Measurements from ENCODE around the gene HES2.
"Not testable (repeated sequence)": the region's sequence is repeated elsewhere in the genome, so short reads cannot be mapped to it uniquely, and the experiment has no call there.

HES2 gene

DNA sequence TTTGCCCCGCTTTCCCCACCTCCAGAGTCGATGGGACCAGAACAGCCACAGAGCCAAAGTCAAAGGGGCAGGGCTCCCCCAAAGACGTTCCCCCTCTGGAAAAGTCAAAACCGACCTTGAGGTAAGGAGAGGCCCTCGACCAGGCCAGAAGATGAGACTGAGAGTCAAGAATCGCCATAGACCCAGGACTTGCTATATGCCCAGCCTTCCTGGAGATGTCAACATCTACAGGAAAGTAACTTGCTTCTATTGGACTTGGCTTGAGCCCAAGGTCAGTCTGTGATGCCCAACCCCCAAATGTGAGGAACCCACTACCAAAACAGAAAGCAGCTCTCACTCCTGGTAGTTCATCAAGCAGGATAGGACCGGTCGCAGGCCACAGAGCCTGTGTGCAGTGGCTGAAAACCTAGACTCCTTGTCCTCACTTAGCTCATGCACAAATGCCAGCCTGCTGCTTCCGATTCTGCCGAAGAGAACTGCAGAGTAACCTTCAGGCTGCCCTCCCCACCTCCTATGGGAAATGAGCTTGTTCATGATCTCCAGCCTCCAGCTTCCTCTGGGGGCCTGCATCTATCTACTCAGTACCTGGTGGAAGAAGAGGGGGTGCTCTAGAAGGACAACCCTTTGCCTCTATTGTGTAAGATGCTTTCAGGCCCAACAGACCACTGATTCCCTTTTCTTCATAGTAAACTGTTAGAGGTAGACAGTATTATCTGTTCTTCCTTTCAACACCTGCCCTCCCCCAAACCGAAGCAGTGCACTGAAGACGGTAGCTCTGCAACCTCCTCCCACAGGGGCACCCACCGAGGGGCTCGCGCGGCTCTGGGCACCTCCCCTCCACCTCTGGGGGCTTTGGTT lies 27.5 kb downstream of the HES2 start:
- DNase-seq (ENCODE audit: low read depth, low spot score): no peak

DNA sequence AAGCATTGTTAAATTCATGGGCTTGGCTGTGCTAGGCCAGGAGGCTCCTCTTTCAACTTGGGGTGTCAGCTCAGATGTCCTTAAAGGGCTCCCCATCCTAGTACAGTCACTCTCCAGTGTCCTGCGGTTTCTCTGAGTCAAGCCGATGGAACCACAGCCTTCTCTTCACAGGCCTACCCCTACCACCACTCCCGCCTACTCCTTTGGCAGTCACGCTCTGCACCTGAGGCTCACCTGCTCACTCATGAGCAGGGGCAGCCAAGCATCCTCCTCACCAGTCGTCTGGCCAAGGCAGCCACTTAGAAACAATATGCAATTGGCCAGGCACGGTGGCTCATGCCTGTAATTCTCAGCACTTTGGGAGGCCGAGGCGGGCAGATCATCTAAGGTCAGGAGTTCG lies 29.7 kb downstream of the HES2 start:
- DNase-seq (ENCODE audit: low read depth, low spot score): no peak

DNA sequence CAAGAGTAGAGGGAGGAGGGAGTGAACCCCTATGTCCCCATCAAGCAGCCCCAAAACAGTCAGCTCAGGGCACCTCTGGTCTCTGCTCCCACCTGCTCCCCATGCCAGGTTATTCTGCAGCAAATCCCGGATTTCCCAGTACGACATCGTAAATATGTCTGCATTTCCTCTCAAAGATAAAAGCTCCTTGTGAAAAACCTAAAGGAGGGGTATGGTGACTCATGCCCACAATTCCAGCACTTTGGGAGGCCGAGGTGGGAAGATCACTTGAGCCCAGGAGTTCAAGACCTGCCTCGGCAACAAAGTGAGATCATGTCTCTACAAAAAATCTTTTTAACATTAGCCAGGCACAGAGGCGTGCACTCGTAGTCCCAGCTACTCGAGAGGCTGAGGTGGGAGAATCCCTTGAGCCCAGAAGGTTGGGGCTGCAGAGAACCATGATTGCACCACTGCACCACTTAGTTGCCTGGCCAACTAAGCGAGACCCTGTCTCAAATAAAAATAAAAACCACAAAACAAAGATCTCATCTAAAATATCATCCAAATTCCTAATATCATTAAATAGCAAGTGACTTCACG lies 33.3 kb downstream of the HES2 start:
- no peak for DNase-seq (ENCODE audit: low read depth, low spot score)

DNA sequence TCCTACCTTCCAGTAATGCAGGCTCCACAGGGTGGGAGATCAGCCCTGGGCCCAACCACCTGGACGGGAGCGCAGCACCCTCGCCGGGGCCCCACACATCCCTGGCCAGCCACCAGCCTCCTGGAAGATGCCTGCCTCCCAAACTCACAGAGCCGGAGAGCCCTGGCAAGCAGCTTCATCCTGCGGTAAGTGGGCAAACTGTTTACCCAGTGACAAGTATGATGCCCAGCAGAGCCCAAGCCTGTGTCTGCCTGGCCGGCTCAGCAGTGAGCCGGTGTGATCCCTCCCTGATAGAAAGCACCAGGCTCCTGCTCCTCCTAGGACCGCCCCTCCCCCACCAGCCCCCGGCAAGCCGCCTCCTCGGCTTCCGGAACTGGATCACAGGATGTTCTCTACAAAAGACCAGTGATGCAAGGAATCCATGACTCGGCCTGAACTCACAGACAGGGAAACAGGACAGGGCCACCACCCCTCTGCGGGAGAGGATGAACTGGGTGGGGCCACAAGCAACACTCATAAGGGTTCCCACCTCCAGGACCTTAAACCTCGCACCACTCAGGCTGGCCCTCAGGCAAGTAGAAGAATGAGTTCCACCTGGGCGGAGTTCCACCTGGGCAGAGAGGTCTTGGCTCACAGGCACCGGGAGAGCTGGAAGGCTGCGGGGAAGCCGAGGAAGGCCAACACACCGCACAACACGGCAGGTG lies 34.1 kb downstream of the HES2 start:
- DNase-seq (ENCODE audit: low read depth, low spot score): no peak

DNA sequence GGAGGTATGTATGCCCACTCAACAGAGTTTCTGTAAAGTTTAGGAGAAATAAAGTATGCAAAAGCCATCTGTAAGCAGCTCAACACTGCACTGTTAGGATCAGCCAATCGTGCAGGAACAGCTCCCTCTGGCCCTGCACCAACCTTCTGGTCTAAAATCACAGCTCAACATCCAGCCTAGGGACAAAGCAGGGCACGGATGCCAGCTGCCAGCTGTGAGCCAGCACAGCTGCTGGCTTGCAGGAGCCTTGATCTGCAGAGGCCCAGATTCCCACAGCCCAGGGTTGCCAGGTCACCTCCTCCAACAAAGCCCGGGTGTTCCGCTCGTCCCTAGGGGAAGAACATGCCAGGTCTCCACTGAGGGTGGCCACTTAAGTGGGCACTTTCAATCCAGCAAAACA lies 34.8 kb downstream of the HES2 start:
- DNase-seq (ENCODE audit: low read depth, low spot score): no peak

DNA sequence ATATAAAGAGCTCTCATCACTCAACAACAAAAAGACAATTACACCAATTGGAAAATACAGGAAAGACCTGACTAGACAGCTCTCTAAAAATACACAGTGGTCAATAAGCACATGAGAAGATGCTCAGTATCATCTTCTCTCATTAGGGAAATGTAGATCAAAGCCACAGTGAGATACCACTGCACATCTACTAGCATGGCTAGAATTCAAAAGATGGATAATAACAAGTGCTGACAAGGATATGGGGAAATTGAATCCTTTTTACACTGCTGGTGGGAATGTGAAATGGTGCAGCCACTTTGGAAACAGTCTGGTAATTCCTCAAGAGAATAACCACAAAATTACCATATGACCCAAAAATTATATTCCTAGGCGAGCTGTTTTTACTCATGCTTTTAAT lies 35.6 kb downstream of the HES2 start:
- no peak for DNase-seq (ENCODE audit: low read depth, low spot score)

DNA sequence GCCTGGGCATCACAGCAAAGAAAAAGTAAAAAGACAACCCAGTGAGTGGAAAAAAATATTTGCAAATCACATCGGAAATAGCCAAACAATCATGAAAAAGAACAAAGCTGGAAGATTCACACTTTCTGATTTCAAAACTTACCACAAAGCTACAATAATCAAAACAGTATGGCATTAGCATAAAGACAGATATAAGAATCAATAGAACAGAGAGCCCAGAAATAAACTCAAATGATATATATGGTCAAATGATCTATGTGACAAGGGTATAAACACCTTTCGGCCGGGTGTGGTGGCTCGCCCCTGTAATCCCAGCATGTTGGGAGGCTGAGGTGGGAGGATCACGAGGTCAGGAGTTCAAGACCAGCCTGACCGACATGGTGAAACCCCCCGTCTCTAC lies 39.7 kb downstream of the HES2 start:
- no peak for DNase-seq (ENCODE audit: low read depth, low spot score)

DNA sequence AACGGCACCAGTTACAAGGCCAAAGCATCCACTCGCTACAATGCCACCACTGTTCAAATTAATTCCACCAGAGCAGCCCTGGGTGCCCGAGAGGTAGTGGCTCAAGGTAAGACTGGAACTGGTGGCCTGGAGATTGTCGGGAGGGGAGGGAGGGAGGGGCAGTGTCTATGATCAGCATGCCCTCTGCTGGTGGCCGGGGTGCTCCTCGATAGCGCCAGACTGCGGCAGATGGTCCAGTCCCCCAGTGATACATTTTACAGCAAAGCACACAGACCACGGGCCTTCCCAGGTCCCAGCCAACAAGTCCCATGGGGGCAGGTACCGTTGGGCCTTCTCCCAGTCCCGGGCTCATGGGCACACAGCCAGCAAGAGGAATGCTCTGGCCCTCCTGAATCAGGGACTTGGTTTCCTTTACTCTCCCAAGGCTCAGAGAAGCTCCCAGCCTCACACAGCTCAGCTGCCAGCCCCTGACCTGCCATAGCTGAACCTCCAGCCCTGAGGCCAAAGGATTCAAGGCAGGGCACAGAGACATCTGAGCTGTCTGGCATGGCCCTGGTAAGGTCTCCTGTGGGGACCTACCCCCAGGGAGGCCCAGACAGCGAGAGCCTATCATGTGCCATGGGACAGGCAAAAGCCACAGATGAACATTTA lies 41.5 kb downstream of the HES2 start:
- DNase-seq (ENCODE audit: low read depth, low spot score): no peak

DNA sequence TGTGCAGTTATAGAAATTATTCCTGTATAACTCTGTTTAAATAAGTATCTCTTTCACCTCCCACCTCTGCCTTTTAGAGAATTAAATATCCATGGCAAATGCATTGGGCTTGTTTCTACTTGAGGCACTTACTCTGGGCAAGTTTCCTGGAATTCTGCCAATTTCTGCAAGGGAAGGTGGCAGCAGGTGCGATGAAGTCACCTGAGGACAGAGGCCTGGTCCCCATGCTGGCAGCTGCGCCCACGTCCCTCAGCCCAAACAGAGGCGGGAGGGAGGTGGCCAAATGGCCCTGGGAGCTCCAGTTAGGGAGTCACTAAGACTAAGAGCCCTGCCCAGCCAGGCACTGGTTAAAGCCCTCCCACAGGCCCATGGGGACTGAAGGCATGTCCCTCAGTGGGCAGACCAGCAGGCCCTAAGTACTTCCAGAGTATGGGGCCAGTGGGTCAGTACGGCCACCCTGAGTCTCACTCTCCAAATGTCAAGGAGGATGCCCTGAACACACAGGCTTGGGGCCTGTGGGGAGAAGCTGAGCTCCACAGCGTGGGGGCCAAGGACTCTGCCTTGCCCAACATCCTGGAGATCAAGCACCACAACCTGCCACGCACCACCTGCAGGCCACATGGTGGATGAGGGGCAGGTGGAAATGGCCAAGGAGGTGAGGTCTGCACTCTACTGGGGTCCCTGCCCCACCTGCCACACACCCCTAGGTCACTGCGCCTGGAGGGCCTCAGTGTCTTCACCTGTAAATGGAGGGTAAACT lies 45.6 kb downstream of the HES2 start:
- DNase-seq (ENCODE audit: low read depth, low spot score): no peak

DNA sequence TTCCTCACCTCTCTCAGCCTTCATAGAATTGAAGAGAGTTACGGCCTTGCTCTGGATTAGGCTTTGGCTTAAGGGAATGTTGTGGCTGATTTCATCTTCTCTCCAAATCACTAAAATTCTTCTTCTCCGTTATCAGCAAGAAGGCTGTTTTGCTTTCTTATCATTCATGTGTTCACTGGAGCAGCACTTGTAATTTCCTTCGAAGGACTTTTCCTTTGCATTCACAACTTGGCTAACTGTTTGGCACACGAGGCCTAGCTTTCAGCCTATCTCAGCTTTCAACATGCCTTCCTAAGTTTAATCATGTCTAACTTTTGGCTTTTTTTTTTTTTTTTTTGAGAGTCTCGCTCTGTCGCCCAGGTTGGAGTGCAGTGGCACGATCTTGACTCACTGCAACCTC lies 47.5 kb downstream of the HES2 start:
- not testable (repeated sequence) for DNase-seq (ENCODE audit: low read depth, low spot score)

DNA sequence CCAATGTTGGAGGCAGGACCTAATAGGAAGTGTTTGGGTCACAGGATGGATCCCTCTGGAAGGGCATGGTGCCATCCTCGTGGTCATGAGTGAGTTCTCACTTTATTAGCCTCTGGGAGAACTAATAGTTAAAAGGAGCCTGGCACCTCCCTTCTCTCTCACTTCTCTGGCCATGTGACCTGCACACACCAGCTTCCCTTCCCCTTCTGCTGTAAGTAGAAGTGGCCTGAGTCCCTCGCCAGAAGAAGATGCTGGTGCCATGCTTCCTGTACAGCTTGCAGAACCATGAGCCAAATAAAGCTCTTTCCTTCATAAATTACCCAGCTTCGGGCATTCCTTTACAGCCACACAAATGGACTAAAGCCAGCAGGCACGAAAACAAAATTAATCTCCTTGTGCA lies 49.7 kb downstream of the HES2 start:
- no peak for DNase-seq (ENCODE audit: low read depth, low spot score)

DNA sequence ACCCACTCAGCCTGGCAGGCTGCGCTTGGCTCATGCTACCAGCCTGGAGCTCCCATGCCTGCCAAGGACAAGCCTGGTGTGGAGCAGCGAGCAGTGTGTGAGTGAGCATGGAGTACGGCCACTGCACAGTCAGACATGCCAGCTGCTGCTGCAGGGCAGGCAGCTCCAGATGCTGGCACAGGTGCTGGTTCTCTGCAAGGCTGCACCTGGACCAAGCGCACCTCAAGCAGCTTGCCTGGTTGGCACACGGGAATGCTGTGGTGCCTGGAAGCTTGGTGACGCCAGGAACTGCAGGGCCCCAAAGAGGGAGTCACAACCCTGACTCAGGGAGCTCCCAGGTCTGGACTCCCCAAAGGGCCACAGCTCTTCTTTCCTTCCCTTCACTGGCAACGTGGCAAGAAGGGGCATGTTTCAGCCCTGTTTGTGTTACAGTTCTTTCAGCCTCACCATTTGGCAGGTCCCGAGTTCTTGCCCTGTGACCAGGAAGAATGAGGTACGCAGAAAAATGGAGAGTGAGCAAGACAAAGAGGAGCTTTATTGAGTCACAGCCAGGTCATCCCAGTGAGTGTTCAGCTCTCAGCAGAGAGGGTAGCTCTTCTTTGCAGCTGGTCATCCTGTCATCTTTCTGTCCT lies 52.2 kb downstream of the HES2 start:
- no peak for DNase-seq (ENCODE audit: low read depth, low spot score)

DNA sequence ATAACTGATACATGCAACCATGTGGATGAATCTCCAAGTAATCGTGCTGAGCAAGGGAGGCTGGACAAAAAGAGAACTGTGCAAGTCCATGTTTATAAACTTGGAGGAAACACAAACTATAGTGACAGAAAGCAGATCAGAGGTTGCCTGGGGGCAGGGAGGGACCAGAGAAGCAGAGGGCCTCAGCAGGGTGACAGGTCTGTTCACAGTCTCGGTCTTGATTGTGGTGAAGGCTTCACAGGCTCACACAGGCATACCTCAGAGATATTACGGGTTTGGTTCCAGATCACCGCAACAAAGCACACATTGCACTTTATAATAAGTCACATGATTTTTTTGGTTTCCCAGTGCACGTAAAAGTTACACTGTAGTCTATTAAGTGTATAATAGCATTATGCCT lies 54.7 kb downstream of the HES2 start:
- DNase-seq (ENCODE audit: low read depth, low spot score): no peak

DNA sequence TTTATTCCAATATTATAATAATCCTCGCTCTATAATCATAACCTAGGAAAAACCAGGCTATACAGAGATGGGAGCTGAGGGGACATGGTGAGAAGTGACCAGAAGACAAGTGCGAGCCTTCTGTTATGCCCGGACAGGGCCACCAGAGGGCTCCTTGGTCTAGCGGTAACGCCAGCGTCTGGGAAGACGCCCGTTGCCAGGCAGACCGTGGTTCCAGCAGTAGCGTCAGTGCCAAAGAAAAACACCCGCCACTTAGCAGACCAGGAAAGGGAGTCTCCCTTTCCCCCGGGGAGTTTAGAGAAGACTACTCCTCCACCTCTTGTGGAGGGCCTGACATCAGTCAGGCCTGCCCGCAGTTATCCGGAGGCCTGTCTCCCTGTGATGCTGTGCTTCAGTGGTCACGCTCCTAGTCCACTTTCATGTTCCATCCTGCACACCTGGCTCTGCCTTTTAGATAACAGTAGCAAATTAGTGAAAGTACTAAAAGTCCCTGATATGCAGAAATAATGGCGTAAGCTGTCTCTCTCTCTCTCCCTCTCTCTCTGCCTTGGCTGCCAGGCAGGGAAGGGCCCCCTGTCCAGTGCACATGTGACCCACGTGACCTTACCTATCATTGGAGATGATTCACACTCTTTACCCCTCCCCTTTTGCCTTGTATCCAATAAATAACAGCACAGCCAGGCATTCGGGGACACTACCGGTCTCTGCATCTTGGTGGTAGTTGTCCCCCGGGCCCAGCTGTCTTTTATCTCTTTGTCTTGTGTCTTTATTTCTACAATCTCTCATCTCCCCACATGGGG lies 56.4 kb downstream of the HES2 start:
- DNase-seq (ENCODE audit: low read depth, low spot score): not testable (repeated sequence)

Data from activated CD4-positive, CD25-positive, alpha-beta regulatory T cell treated with anti-CD3 and anti-CD28 coated beads, Interleukin-2, amount 50 U/mL, for 16 hours (primary cell).